HepG2 (cell line): ENCODE results near the gene KLRG1. TPM values are rescaled to one million over a fixed set of nuclear protein-coding genes. Genes with fewer than 3 reads are reported as not detected.

Experiments used
- ATF7-NPFF ChIP-seq: sonication (generic); formaldehyde crosslinking; IDR thresholded peaks from 2 replicates; pipeline ENCODE4 v1.8.1; 2023; ENCODE audit warnings: mild to moderate bottlenecking, low read depth, missing genetic modification reagents, moderate library complexity
- ESRRA ChIP-seq: sonication (generic); formaldehyde crosslinking; IDR thresholded peaks from 2 replicates; pipeline ENCODE4 v1.5.1; 2020; ENCODE audit warnings: mild to moderate bottlenecking, low read depth, missing genetic modification reagents
- FOXO1 ChIP-seq: sonication (generic); formaldehyde crosslinking; IDR thresholded peaks from 2 replicates; pipeline ENCODE4 v1.4.0; 2020; ENCODE audit warnings: missing genetic modification reagents
- GABPA ChIP-seq, 2 experiments: IDR thresholded peaks; 2 replicates each; pipeline ENCODE4 v1.6.1; 2011 to 2016; ENCODE audit warnings: low read depth in 2 of 2, low read length in 1 of 2, missing biosample characterization in 1 of 2, missing genetic modification characterization in 1 of 2
- HMG20B ChIP-seq: conservative IDR thresholded peaks from 2 replicates; pipeline ENCODE4 v1.6.1; 2016; ENCODE audit warnings: missing genetic modification reagents, missing compliant biosample characterization
- KDM6A ChIP-seq: IDR thresholded peaks from 2 replicates; pipeline ENCODE4 v1.6.1; 2016; ENCODE audit warnings: low read depth
- PAXIP1 ChIP-seq: sonication (generic); formaldehyde crosslinking; conservative IDR thresholded peaks from 2 replicates; pipeline ENCODE4 v1.4.0; 2020; ENCODE audit warnings: mild to moderate bottlenecking, missing genetic modification reagents, moderate library complexity
- REST ChIP-seq, 2 experiments: IDR thresholded peaks; 2 replicates each; pipeline ENCODE4 v1.6.1; 2011 to 2012; ENCODE audit warnings: low read length in 2 of 2, borderline replicate concordance in 1 of 2, low read depth in 1 of 2, mild to moderate bottlenecking in 1 of 2, moderate library complexity in 1 of 2
- RFX5 ChIP-seq: IDR thresholded peaks from 2 replicates; pipeline ENCODE4 v1.6.1; 2011; ENCODE audit warnings: low read depth, low read length, improper control_type of control experiment
- SIN3A ChIP-seq: IDR thresholded peaks from 2 replicates; pipeline ENCODE4 v1.6.1; 2011; ENCODE audit warnings: low read depth, mild to moderate bottlenecking, control low read depth, low read length, borderline replicate concordance
- SNRNP70 ChIP-seq: fragments of 200-400 bp; formaldehyde crosslinking; IDR thresholded peaks from 2 replicates; pipeline ENCODE4 v1.6.1; 2017; ENCODE audit warnings: mild to moderate bottlenecking, low read depth, low read length, moderate library complexity
- TFDP2 ChIP-seq: sonication (generic); formaldehyde crosslinking; IDR thresholded peaks from 2 replicates; pipeline ENCODE4 v1.4.0; 2020; ENCODE audit warnings: missing genetic modification reagents
- THYN1 ChIP-seq: sonication (generic); formaldehyde crosslinking; IDR thresholded peaks from 2 replicates; pipeline ENCODE4 v1.8.1; 2023; ENCODE audit warnings: low read depth, mild to moderate bottlenecking, moderate library complexity, missing genetic modification reagents, borderline replicate concordance
- TOE1 ChIP-seq: sonication (generic); formaldehyde crosslinking; IDR thresholded peaks from 2 replicates; pipeline ENCODE4 v1.4.0; 2020; ENCODE audit warnings: mild to moderate bottlenecking, missing genetic modification reagents
- ZNF275 ChIP-seq: sonication (generic); formaldehyde crosslinking; IDR thresholded peaks from 2 replicates; pipeline ENCODE4 v1.8.0; 2022; ENCODE audit warnings: missing genetic modification reagents, mild to moderate bottlenecking, inconsistent platforms, borderline replicate concordance
- ZNF709 ChIP-seq: sonication (generic); formaldehyde crosslinking; IDR thresholded peaks from 2 replicates; pipeline ENCODE4 v1.5.0; 2020; ENCODE audit warnings: mild to moderate bottlenecking, missing genetic modification reagents
- polyA plus RNA-seq, 8 experiments: library from polyadenylated mRNA; depleted of rRNA in 3 of 8; stranded (reverse) in 7 of 8; unstranded in 1 of 8; fragments of >200 nt; fragmentation: Illumina TruSeq in 4 of 8; extraction: Trizol in 4 of 8; gene quantifications; 2 replicates each; pipeline versions ENCODE4 v1.2.1 to v1.2.3, GENCODE V29; 2011 to 2016; ENCODE audit warnings: low read depth in 4 of 8, missing spikeins in 1 of 8, mixed read lengths in 1 of 8; ENCODE audit not compliant: insufficient read depth in 1 of 8
- total RNA-seq, 5 experiments: library from RNA; depleted of rRNA; stranded (reverse); fragments of >200 nt; fragmentation: Illumina TruSeq; extraction: Trizol; gene quantifications; 2 replicates each; pipeline ENCODE4 v1.2.3, GENCODE V29; 2016; ENCODE audit warnings: low read depth in 1 of 5

KLRG1 gene
- total and polyA plus RNA-seq, 2 of the 13 experiments (the other 11 are each of a cell fraction or from before 2014, with no cell fraction given) = 1.2 to 1.7 TPM

- TF ChIP-seq ZNF709 (peak; percentile 50; the same call in 1 of the 2 replicates), THYN1 (CRISPR knock-in tag) (0 out of 2 replicates have a peak, but pooled peaks have one; percentile 73), SIN3A (peak; percentile 61; the same call in 1 of the 2 replicates), SNRNP70 (no peak), KDM6A (CRISPR knock-in tag) (no peak), TFDP2 (CRISPR knock-in tag) (peak; percentile 71; the same call in 1 of the 2 replicates), GABPA (IDR thresholded peaks at IDR 0.05; ENCODE audit: low read depth, low read length) (peak; percentile 93), GABPA (CRISPR knock-in tag; IDR thresholded peaks at IDR 0.05; ENCODE audit: low read depth) (peak; percentile 97), RFX5 (no peak), ATF7-NPFF (CRISPR knock-in tag) (peak; percentile 48), HMG20B (CRISPR knock-in tag) (no peak), TOE1 (CRISPR knock-in tag) (no peak), REST (IDR thresholded peaks at IDR 0.05; ENCODE audit: borderline replicate concordance in 1 of 2, low read depth in 1 of 2, low read length in 2 of 2) (no peak), FOXO1 (CRISPR knock-in tag) (peak; percentile 73), ZNF275 (CRISPR knock-in tag) (no peak), PAXIP1 (CRISPR knock-in tag) (peak; percentile 68), ESRRA (CRISPR knock-in tag) (peak; percentile 71)
These were observed 39.8 kb upstream of the KLRG1 start, which contains the start of gene M6PR (continued) for GRCh38 chr12:8949342-8950220.
